Naive thymus-derived CD4-positive, alpha-beta T cell (primary cell): Measurements from ENCODE around the gene LCE1C. TPM values are rescaled to one million over a fixed set of nuclear protein-coding genes. Genes with fewer than 3 reads are reported as not detected.

Experiments
- ATAC-seq: fragments of 150-1000 bp; cut with Tn5 transposase; 2 replicates; pipeline ENCODE4 v1.10.0; 2021; ENCODE audit warnings: mild to moderate bottlenecking, moderate library complexity
- CTCF ChIA-PET: fragments of 350-600 bp; sonication (Branson Sonifier 250); formaldehyde crosslinking; loops from one replicate; lab custom pipeline; 2021; ENCODE audit warnings: antibody characterized with exemption; lab: Charles Lee
- POLR2A ChIA-PET: fragments of 350-600 bp; sonication (Branson Sonifier 250); formaldehyde crosslinking; loops from one replicate; lab custom pipeline; 2021; ENCODE audit warnings: antibody characterized with exemption, inconsistent platforms; lab: Charles Lee
- DNase-seq, 9 donors: peaks; one replicate each; pipeline versions ENCODE4 v3.0.0 to v3.0.0-alpha.2; 2020 to 2022; ENCODE audit warnings: mixed read lengths in 1 of 9
- H3K27ac ChIP-seq: one replicate; pipeline ENCODE4 v1.7.0; 2013; ENCODE audit warnings: mild to moderate bottlenecking, low read depth, low read length, moderate library complexity
- H3K27me3 ChIP-seq, 2 donors: one replicate each; pipeline ENCODE4 v1.7.0; 2013; ENCODE audit warnings: low read length in 2 of 2, mild to moderate bottlenecking in 2 of 2, moderate library complexity in 2 of 2; ENCODE audit not compliant: control insufficient read depth in 2 of 2, insufficient read depth in 2 of 2
- H3K36me3 ChIP-seq, 3 experiments: 1 replicate in 2 of 3; 2 replicates in 1 of 3; pipeline ENCODE4 v1.7.0; 2013; ENCODE audit warnings: low read length in 3 of 3, mild to moderate bottlenecking in 3 of 3, moderate library complexity in 1 of 3; ENCODE audit not compliant: insufficient read depth in 3 of 3, control insufficient read depth in 2 of 3
- H3K4me1 ChIP-seq, 2 donors: one replicate each; pipeline ENCODE4 v1.7.0; 2013; ENCODE audit warnings: low read length in 2 of 2, mild to moderate bottlenecking in 2 of 2, moderate library complexity in 1 of 2; ENCODE audit not compliant: control insufficient read depth in 2 of 2, insufficient read depth in 2 of 2
- H3K4me3 ChIP-seq: 2 replicates; pipeline ENCODE4 v1.7.0; 2013; ENCODE audit warnings: mild to moderate bottlenecking, low read length
- H3K9me3 ChIP-seq, 3 experiments: 1 replicate in 2 of 3; 2 replicates in 1 of 3; pipeline ENCODE4 v1.7.0; 2013; ENCODE audit warnings: low read length in 3 of 3; ENCODE audit not compliant: control insufficient read depth in 2 of 3
- H3K27ac Mint-ChIP-seq, 9 donors: one replicate each; pipeline ENCODE4 v1.8.0; 2020 to 2022; ENCODE audit warnings: mixed read lengths in 9 of 9, mild to moderate bottlenecking in 8 of 9, moderate library complexity in 5 of 9, inconsistent platforms in 2 of 9
- H3K27me3 Mint-ChIP-seq, 5 donors: one replicate each; pipeline ENCODE4 v1.8.0; 2021 to 2022; ENCODE audit warnings: mixed read lengths in 5 of 5, mild to moderate bottlenecking in 1 of 5
- H3K36me3 Mint-ChIP-seq, 5 donors: one replicate each; pipeline ENCODE4 v1.8.0; 2020 to 2022; ENCODE audit warnings: mixed read lengths in 5 of 5, mild to moderate bottlenecking in 3 of 5, inconsistent platforms in 1 of 5
- H3K4me1 Mint-ChIP-seq, 7 donors: one replicate each; pipeline ENCODE4 v1.8.0; 2020 to 2022; ENCODE audit warnings: mixed read lengths in 7 of 7, mild to moderate bottlenecking in 3 of 7, inconsistent platforms in 1 of 7
- H3K4me3 Mint-ChIP-seq, 10 donors: one replicate each; pipeline ENCODE4 v1.8.0; 2020 to 2022; ENCODE audit warnings: mild to moderate bottlenecking in 10 of 10, mixed read lengths in 10 of 10, moderate library complexity in 6 of 10, inconsistent platforms in 2 of 10
- H3K9me3 Mint-ChIP-seq, 11 donors: one replicate each; pipeline ENCODE4 v1.8.0; 2020 to 2022; ENCODE audit warnings: mixed read lengths in 11 of 11, mild to moderate bottlenecking in 4 of 11, inconsistent platforms in 1 of 11, moderate library complexity in 1 of 11
- intact Hi-C, 2 donors: fragments of 100-400 bp; cut with micrococcal nuclease; formaldehyde crosslinking; loops; one replicate each; pipeline ENCODE4 v1.15.1; 2023
- polyA plus RNA-seq, 2 donors: library from polyadenylated mRNA; unstranded; fragments of 300-500 nt; fragmentation: Illumina TruSeq; gene quantifications; one replicate each; pipeline ENCODE4 v1.2.3, GENCODE V29; 2021
- total RNA-seq, 6 experiments: library from RNA in 5 of 6; stranded (reverse) in 5 of 6; gene quantifications; 1 replicate in 5 of 6; 2 replicates in 1 of 6; pipeline ENCODE4 v1.2.3 and lab custom pipeline; 2021 to 2026

LCE1C gene
- total and polyA plus RNA-seq, 7 experiments from 2014 or later = not detected

- ChIA-PET POLR2A (no interaction called here), CTCF (no interaction called here)
- H3K27ac Mint-ChIP-seq = no peak overlapping the region
- Histone ChIP-seq H3K27ac (no peak overlapping the region), H3K36me3 (no peaks in the 10 kb centered on the region), H3K4me1 (no peaks in the 10 kb centered on the region), H3K4me3 (no peak overlapping the region), H3K27me3 (no peaks in the 10 kb centered on the region), H3K9me3 (no peaks in the 10 kb centered on the region)
- intact Hi-C loops = no loop called here
- H3K27me3 Mint-ChIP-seq = peaks cover 0 to 53% (median 38%) of the 10 kb centered on the region in 5 donors
- H3K36me3 Mint-ChIP-seq = peaks cover 0 to 3% (median 0%) of the 10 kb centered on the region in 5 donors
- no peak for ATAC-seq
- DNase-seq = no peak
- no peaks in the 10 kb centered on the region for H3K9me3 Mint-ChIP-seq
- no peaks in the 10 kb centered on the region for H3K4me1 Mint-ChIP-seq
- no peak overlapping the region for H3K4me3 Mint-ChIP-seq
These were observed 44.7 kb downstream of the LCE1C start for GRCh38 chr1:152761609-152762213.

GRCh38 chr1:152760551-152761190 is 45.8 kb downstream of the LCE1C start:
- POLR2A ChIA-PET = no interaction called here
- DNase-seq = no peak
- peaks cover 0 to 3% (median 0%) of the 10 kb centered on the region in 11 donors for H3K9me3 Mint-ChIP-seq
- H3K36me3 Mint-ChIP-seq = peaks cover 0 to 3% (median 0%) of the 10 kb centered on the region in 5 donors
- no peak for ATAC-seq
- Histone ChIP-seq H3K9me3 (no peaks in the 10 kb centered on the region), H3K4me1 (no peaks in the 10 kb centered on the region), H3K36me3 (no peaks in the 10 kb centered on the region), H3K27ac (no peak overlapping the region), H3K4me3 (no peak overlapping the region), H3K27me3 (no peaks in the 10 kb centered on the region)
- peaks cover 0 to 62% (median 38%) of the 10 kb centered on the region in 5 donors for H3K27me3 Mint-ChIP-seq
- H3K27ac Mint-ChIP-seq = no peak overlapping the region
- CTCF ChIA-PET = no interaction called here
- no peak overlapping the region for H3K4me3 Mint-ChIP-seq
- intact Hi-C loops = no loop called here
- no peaks in the 10 kb centered on the region for H3K4me1 Mint-ChIP-seq

GRCh38 chr1:152759453-152760173 is 46.8 kb downstream of the LCE1C start:
- Histone ChIP-seq H3K36me3 (no peaks in the 10 kb centered on the region), H3K27me3 (no peaks in the 10 kb centered on the region), H3K9me3 (no peaks in the 10 kb centered on the region), H3K27ac (no peak overlapping the region), H3K4me1 (no peaks in the 10 kb centered on the region), H3K4me3 (no peak overlapping the region)
- no peaks in the 10 kb centered on the region for H3K4me1 Mint-ChIP-seq
- no peak overlapping the region for H3K27ac Mint-ChIP-seq
- DNase-seq = no peak
- H3K27me3 Mint-ChIP-seq = peaks cover 0 to 66% (median 40%) of the 10 kb centered on the region in 5 donors
- POLR2A ChIA-PET = no interaction called here
- no peak overlapping the region for H3K4me3 Mint-ChIP-seq
- intact Hi-C loops = no loop called here
- peaks cover 0 to 4% (median 0%) of the 10 kb centered on the region in 11 donors for H3K9me3 Mint-ChIP-seq
- ATAC-seq = no peak
- CTCF ChIA-PET = no interaction called here
- H3K36me3 Mint-ChIP-seq = no peaks in the 10 kb centered on the region

- ATAC-seq = no peak
- Histone ChIP-seq H3K4me3 (no peak overlapping the region), H3K36me3 (no peaks in the 10 kb centered on the region), H3K27me3 (no peaks in the 10 kb centered on the region), H3K4me1 (no peaks in the 10 kb centered on the region), H3K27ac (no peak overlapping the region), H3K9me3 (no peaks in the 10 kb centered on the region)
- POLR2A ChIA-PET = no interaction called here
- no peaks in the 10 kb centered on the region for H3K36me3 Mint-ChIP-seq
- H3K4me1 Mint-ChIP-seq = no peaks in the 10 kb centered on the region
- H3K27me3 Mint-ChIP-seq = peaks cover 0 to 64% (median 43%) of the 10 kb centered on the region in 5 donors
- H3K4me3 Mint-ChIP-seq = no peak overlapping the region
- H3K27ac Mint-ChIP-seq = no peak overlapping the region
- CTCF ChIA-PET = no interaction called here
- peaks cover 0 to 4% (median 0%) of the 10 kb centered on the region in 11 donors for H3K9me3 Mint-ChIP-seq
- intact Hi-C loops = no loop called here
- DNase-seq = no peak
These were observed 47.8 kb downstream of the LCE1C start for GRCh38 chr1:152758636-152759035.

GRCh38 chr1:152757747-152758146 is 48.7 kb downstream of the LCE1C start, which contains the start of gene KPRP:
TSS of gene KPRP (plus strand) at chr1:152758025. CDS start at chr1:152759589, 1,564 bp downstream.
- Mint-ChIP-seq H3K4me1 (no peaks in the 10 kb centered on the region), H3K9me3 (peaks cover 0 to 4% (median 0%) of the 10 kb centered on the region in 11 donors), H3K27ac (no peak within 1 kb of the TSS), H3K4me3 (no peak within 1 kb of the TSS), H3K27me3 (peaks cover 4 to 65% (median 45%) of the 10 kb centered on the region in 5 donors), H3K36me3 (no peaks in the 10 kb centered on the region)
- H3K27me3 ChIP-seq = no peaks in the 10 kb centered on the region
- H3K4me3 ChIP-seq = no peak within 1 kb of the TSS
- ChIA-PET CTCF (no interaction called here), POLR2A (no interaction called here)
- DNase-seq (no peak), ATAC-seq (no peak)
- H3K9me3 ChIP-seq = no peaks in the 10 kb centered on the region
- no peaks in the 10 kb centered on the region for H3K36me3 ChIP-seq
- intact Hi-C loops = no loop called here
- no peak within 1 kb of the TSS for H3K27ac ChIP-seq
- H3K4me1 ChIP-seq = no peaks in the 10 kb centered on the region

- Mint-ChIP-seq H3K4me3 (no peak overlapping the region), H3K9me3 (peaks cover 0 to 4% (median 0%) of the 10 kb centered on the region in 11 donors), H3K27me3 (peaks cover 9 to 61% (median 46%) of the 10 kb centered on the region in 5 donors), H3K4me1 (no peaks in the 10 kb centered on the region), H3K36me3 (no peaks in the 10 kb centered on the region), H3K27ac (no peak overlapping the region)
- Histone ChIP-seq H3K4me3 (no peak overlapping the region), H3K36me3 (no peaks in the 10 kb centered on the region), H3K4me1 (no peaks in the 10 kb centered on the region), H3K9me3 (no peaks in the 10 kb centered on the region), H3K27me3 (no peaks in the 10 kb centered on the region), H3K27ac (no peak overlapping the region)
- POLR2A ChIA-PET = no interaction called here
- intact Hi-C loops = no loop called here
- ATAC-seq (no peak), DNase-seq (no peak)
- CTCF ChIA-PET = no interaction called here
These were observed 49.6 kb downstream of the LCE1C start for GRCh38 chr1:152756872-152757271.
